HepG2 (cell line): Measurements from ENCODE around the gene SRSF4. TPM values are rescaled to one million over a fixed set of nuclear protein-coding genes. Genes with fewer than 3 reads are reported as not detected.

Experiments
- BATF2 ChIP-seq: sonication (generic); formaldehyde crosslinking; IDR thresholded peaks from 2 replicates; pipeline ENCODE4 v1.8.0; 2022; ENCODE audit warnings: mild to moderate bottlenecking, missing genetic modification reagents, moderate library complexity
- CREB3 ChIP-seq: sonication (generic); formaldehyde crosslinking; IDR thresholded peaks from 2 replicates; pipeline ENCODE4 v1.5.0; 2020; ENCODE audit warnings: missing genetic modification reagents
- DZIP1 ChIP-seq: sonication (generic); formaldehyde crosslinking; IDR thresholded peaks from 2 replicates; pipeline ENCODE4 v1.5.0; 2020; ENCODE audit warnings: mild to moderate bottlenecking, missing genetic modification reagents
- HNF1A ChIP-seq, 2 experiments: sonication (generic) in 1 of 2; formaldehyde crosslinking in 1 of 2; IDR thresholded peaks; 2 replicates each; pipeline versions ENCODE4 v1.4.0 to v1.6.1; 2016 to 2020; ENCODE audit warnings: borderline replicate concordance in 1 of 2, low read depth in 1 of 2, mild to moderate bottlenecking in 1 of 2, missing genetic modification reagents in 1 of 2
- SMAD3 ChIP-seq: sonication (generic); formaldehyde crosslinking; IDR thresholded peaks from 2 replicates; pipeline ENCODE4 v1.4.0; 2020; ENCODE audit warnings: missing genetic modification reagents
- SOX5 ChIP-seq: IDR thresholded peaks from 2 replicates; pipeline ENCODE4 v1.6.1; 2016; ENCODE audit warnings: borderline replicate concordance
- TFAP4 ChIP-seq: sonication (generic); IDR thresholded peaks from 2 replicates; pipeline ENCODE4 v1.6.1; 2016; ENCODE audit warnings: low read depth, borderline replicate concordance
- TFDP2 ChIP-seq: sonication (generic); formaldehyde crosslinking; IDR thresholded peaks from 2 replicates; pipeline ENCODE4 v1.4.0; 2020; ENCODE audit warnings: missing genetic modification reagents
- THAP8 ChIP-seq: sonication (generic); formaldehyde crosslinking; IDR thresholded peaks from 2 replicates; pipeline ENCODE4 v1.5.1; 2020; ENCODE audit warnings: missing genetic modification reagents, mild to moderate bottlenecking, borderline replicate concordance
- ZFP62 ChIP-seq: sonication (generic); formaldehyde crosslinking; IDR thresholded peaks from 2 replicates; pipeline ENCODE4 v1.4.0; 2020; ENCODE audit warnings: missing genetic modification reagents
- ZGPAT ChIP-seq: IDR thresholded peaks from 2 replicates; pipeline ENCODE4 v1.6.1; 2016; ENCODE audit warnings: mild to moderate bottlenecking
- ZNF530 ChIP-seq: sonication (generic); formaldehyde crosslinking; IDR thresholded peaks from 2 replicates; pipeline ENCODE4 v1.5.0; 2020; ENCODE audit warnings: low read depth, mild to moderate bottlenecking, missing genetic modification reagents
- ZNF816 ChIP-seq: sonication (generic); formaldehyde crosslinking; IDR thresholded peaks from 2 replicates; pipeline ENCODE4 v1.8.0; 2022; ENCODE audit warnings: missing genetic modification reagents, mild to moderate bottlenecking, borderline replicate concordance
- polyA plus RNA-seq, 8 experiments: library from polyadenylated mRNA; depleted of rRNA in 3 of 8; stranded (reverse) in 7 of 8; unstranded in 1 of 8; fragments of >200 nt; fragmentation: Illumina TruSeq in 4 of 8; extraction: Trizol in 4 of 8; gene quantifications; 2 replicates each; pipeline versions ENCODE4 v1.2.1 to v1.2.3, GENCODE V29; 2011 to 2016; ENCODE audit warnings: low read depth in 4 of 8, missing spikeins in 1 of 8, mixed read lengths in 1 of 8; ENCODE audit not compliant: insufficient read depth in 1 of 8
- total RNA-seq, 5 experiments: library from RNA; depleted of rRNA; stranded (reverse); fragments of >200 nt; fragmentation: Illumina TruSeq; extraction: Trizol; gene quantifications; 2 replicates each; pipeline ENCODE4 v1.2.3, GENCODE V29; 2016; ENCODE audit warnings: low read depth in 1 of 5

Gene SRSF4
- total and polyA plus RNA-seq, 2 of the 13 experiments (the other 11 are each of a cell fraction or from before 2014, with no cell fraction given), result 37.7 to 50.9 TPM

GRCh38 chr1:29230553-29231378, 49.1 kb upstream of the SRSF4 start, which contains the start of gene MECR (continued):
- TF ChIP-seq HNF1A (IDR thresholded peaks at IDR 0.05; ENCODE audit: low read depth), result no peak
- no peak for TF ChIP-seq HNF1A (CRISPR knock-in tag; IDR thresholded peaks at IDR 0.05; ENCODE audit: borderline replicate concordance)
- peak; percentile 66; the same call in 1 of the 2 replicates for TF ChIP-seq CREB3 (CRISPR knock-in tag)
- peak; percentile 82 for TF ChIP-seq ZGPAT (CRISPR knock-in tag)
- no peak for TF ChIP-seq ZFP62 (CRISPR knock-in tag)
- no peak for TF ChIP-seq ZNF530 (CRISPR knock-in tag)
- TF ChIP-seq ZNF816 (CRISPR knock-in tag), result no peak
- TF ChIP-seq DZIP1 (CRISPR knock-in tag), result no peak
- peak; percentile 79 for TF ChIP-seq TFDP2 (CRISPR knock-in tag)
- TF ChIP-seq THAP8, result no peak
- no peak for TF ChIP-seq BATF2 (CRISPR knock-in tag)
- TF ChIP-seq TFAP4, result peak; percentile 39; the same call in 1 of the 2 replicates
- TF ChIP-seq SMAD3 (CRISPR knock-in tag), result no peak
- peak; percentile 3; the same call in 1 of the 2 replicates for TF ChIP-seq SOX5
